Right cardiac atrium (tissue), 5 donors: ENCODE data around the gene EXPH5. TPM values are rescaled to one million over a fixed set of nuclear protein-coding genes. Genes with fewer than 3 reads are reported as not detected.
"Not testable (repeated sequence)": the region's sequence is repeated elsewhere in the genome, so short reads cannot be mapped to it uniquely, and the experiment has no call there.

Source experiments
- ATAC-seq, 2 donors: fragments of 200-7000 bp; cut with Tn5 transposase; one replicate each; pipeline versions ENCODE4 v1.8.0 to v1.9.1; 2020; ENCODE audit warnings: moderate library complexity in 2 of 2, mild to moderate bottlenecking in 1 of 2
- DNase-seq, 3 donors: peaks; one replicate each; pipeline ENCODE4 v3.0.0-alpha.2; 2020
- H3K27ac ChIP-seq: one replicate; pipeline ENCODE4 v1.5.1; 2013; ENCODE audit warnings: mild to moderate bottlenecking, low read length, control low read depth, moderate library complexity
- H3K27me3 ChIP-seq: one replicate; pipeline ENCODE4 v1.6.1; 2013; ENCODE audit not compliant: control insufficient read depth, insufficient read depth
- H3K4me1 ChIP-seq: one replicate; pipeline ENCODE4 v1.6.1; 2013; ENCODE audit warnings: low read length; ENCODE audit not compliant: control insufficient read depth, insufficient read depth
- H3K4me3 ChIP-seq: one replicate; pipeline ENCODE4 v1.5.1; 2013; ENCODE audit warnings: low read length, control low read depth
- H3K9me3 ChIP-seq: one replicate; pipeline ENCODE4 v1.6.1; 2013; ENCODE audit warnings: low read length; ENCODE audit not compliant: control insufficient read depth
- WGBS: extraction: QIAGEN DNeasy Blood & Tissue Kit; methylation state at CpG from one replicate; pipeline ENCODE4 v1.1.7; 2013; 5-methylcytosine and 5-hydroxymethylcytosine counted together
- intact Hi-C, 4 donors: fragments of 100-400 bp; cut with DNase I; formaldehyde crosslinking; loops; one replicate each; pipeline versions ENCODE4 v1.11.0 to v1.14.0; 2022 to 2023
- long read RNA-seq, 4 donors: library from polyadenylated mRNA; unstranded; transcript quantifications; one replicate each; pipeline ENCODE4 v2.0.0, GENCODE V29; 2020 to 2021
- polyA plus RNA-seq: library from polyadenylated mRNA; stranded (reverse); fragments of 200-250 nt; gene quantifications from one replicate; pipeline ENCODE4 v1.2.3, GENCODE V29; 2013
- total RNA-seq, 4 donors: library from RNA; stranded (reverse); fragmentation: NEBNext Ultra II Directional; extraction: Animal tissue kit (Norgen Biotek cat#: 25700); gene quantifications; one replicate each; pipeline ENCODE4 v1.2.1, GENCODE V29; 2021
- donor health status: healthy with polysubstance abuse.
- donor health status: DM: no; HTN: yes; CAD: no.
- donor health status: DM: no; HTN: no; CAD: no.
- donor health status: DM: no; HTN: yes; CAD: no; lungs with severe emphysema.
- donor health status: DM: yes; HTN: yes; CAD: no.

Gene EXPH5
- 1 to 10 TPM; 1.8 to 5.0 (median 2.4) TPM for total RNA-seq
- 0.41 TPM for polyA plus RNA-seq
- long read RNA-seq, donor 1, full-length matches to known transcripts = 1 of 3 reads
- long read RNA-seq, donor 1, partial matches to known transcripts = 0 of 3 reads
- long read RNA-seq, donor 1, other reads (novel, unspliced or antisense) = 2 of 3 reads
- long read RNA-seq, donor 2 = 0 reads
- long read RNA-seq, donor 3, full-length matches to known transcripts = 3 of 9 reads
- long read RNA-seq, donor 3, partial matches to known transcripts = 1 of 9 reads
- long read RNA-seq, donor 3, other reads (novel, unspliced or antisense) = 5 of 9 reads
- long read RNA-seq, donor 4 = 0 reads

GRCh38 chr11:108593214-108593922 is at the start of gene EXPH5:
Gene EXPH5 (minus strand): TSS chr11:108593768. CDS start chr11:108593536, 232 bp downstream.
- intact Hi-C loops = no loop called here
- Histone ChIP-seq H3K9me3 (no peaks in the 10 kb centered on the region), H3K27ac (no peak within 1 kb of the TSS), H3K27me3 (no peaks in the 10 kb centered on the region), H3K4me1 (peaks cover 2% of the 10 kb centered on the region), H3K4me3 (peak within 1 kb of the TSS; percentile 88)
- DNase-seq = peak; percentile 87 to 94 (median 93)
- peak; percentile 99 for ATAC-seq
- WGBS = under 1% methylated on average over 37 of the region's 37 CpGs

DNA sequence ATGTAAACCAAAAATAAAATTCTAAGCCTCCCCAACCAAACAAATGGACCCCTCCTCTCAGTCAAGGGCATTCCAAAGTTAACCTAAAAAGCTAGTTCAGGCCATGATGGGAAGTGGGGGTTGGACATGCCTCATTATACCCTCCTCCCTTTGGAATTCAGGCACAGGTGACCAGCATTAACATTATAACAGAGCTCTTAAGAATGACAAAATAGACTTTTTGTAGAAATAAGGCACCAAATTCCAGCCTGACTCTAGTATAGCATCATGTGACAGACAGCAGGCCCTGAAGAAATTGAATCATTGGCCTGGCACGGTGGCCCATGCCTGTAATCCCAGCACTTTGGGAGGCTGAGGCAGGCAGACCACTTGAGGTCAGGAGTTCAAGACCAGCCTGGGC is 48.2 kb upstream of the EXPH5 start:
- not testable (repeated sequence) for H3K4me3 ChIP-seq, H3K9me3 ChIP-seq, H3K4me1 ChIP-seq, ATAC-seq, H3K27me3 ChIP-seq, H3K27ac ChIP-seq, DNase-seq
- intact Hi-C loops = loop anchor here in 1 of 4 donors (10.0 kb wide), 1 partner anchor 147 kb away; the partner anchor contains the start of gene POGLUT3
- 71% methylated on average over 1 of the region's 1 CpG for WGBS

GRCh38 chr11:108639146-108639545 is 45.6 kb upstream of the EXPH5 start:
- no peak for ATAC-seq
- Histone ChIP-seq H3K27ac (no peak overlapping the region), H3K4me3 (no peak overlapping the region), H3K27me3 (no peaks in the 10 kb centered on the region), H3K4me1 (no peaks in the 10 kb centered on the region), H3K9me3 (no peaks in the 10 kb centered on the region)
- intact Hi-C loops = no loop called here
- 89% methylated on average over 1 of the region's 1 CpG for WGBS
- DNase-seq = no peak

DNA sequence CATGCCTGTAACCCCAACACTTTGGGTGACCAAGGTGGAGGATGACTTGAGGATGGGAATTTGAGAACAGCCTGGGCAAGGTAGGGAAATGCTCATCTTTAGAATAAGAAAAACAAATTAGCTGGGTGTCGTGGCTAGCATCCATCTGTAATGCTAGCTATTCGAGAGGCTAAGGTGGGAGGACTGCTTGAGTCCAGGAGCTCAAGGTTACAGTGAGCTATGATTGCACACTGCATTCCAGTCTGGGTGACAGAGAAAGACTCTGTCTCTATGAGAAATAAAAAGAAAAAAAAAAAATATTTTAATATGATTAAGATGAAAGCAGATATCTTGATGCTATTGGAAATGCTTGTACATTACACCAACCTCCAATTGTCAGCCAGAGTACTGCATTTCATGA is 42.7 kb upstream of the EXPH5 start:
- Histone ChIP-seq H3K27ac (no peak overlapping the region), H3K4me1 (no peaks in the 10 kb centered on the region), H3K4me3 (no peak overlapping the region), H3K27me3 (no peaks in the 10 kb centered on the region), H3K9me3 (no peaks in the 10 kb centered on the region)
- intact Hi-C loops = no loop called here
- DNase-seq = no peak
- no peak for ATAC-seq
- 73% methylated on average over 2 of the region's 2 CpGs for WGBS

DNA sequence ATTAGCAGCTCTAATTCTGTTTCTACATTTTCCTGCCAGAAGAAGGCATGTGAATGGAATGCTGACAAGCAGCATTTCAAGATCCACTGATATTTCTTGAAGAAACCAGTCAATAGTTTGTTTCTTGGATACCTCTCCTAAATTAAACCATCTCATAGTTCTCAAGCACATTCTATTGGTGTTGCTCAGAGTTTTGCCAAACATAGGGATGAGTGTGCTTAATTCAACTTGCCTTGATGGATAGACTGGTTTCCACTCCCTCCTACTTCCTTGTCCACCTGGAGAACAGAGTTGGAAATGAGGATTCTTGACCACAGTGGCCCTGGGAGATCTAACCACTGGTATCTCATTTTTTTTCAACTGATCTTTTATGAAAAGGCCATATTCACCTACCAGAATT is 41.5 kb upstream of the EXPH5 start:
- H3K27me3 ChIP-seq = no peaks in the 10 kb centered on the region
- no peaks in the 10 kb centered on the region for H3K4me1 ChIP-seq
- H3K27ac ChIP-seq = no peak overlapping the region
- DNase-seq = no peak
- no peaks in the 10 kb centered on the region for H3K9me3 ChIP-seq
- intact Hi-C loops = no loop called here
- no peak overlapping the region for H3K4me3 ChIP-seq
- ATAC-seq = no peak

GRCh38 chr11:108632041-108632704 is 38.6 kb upstream of the EXPH5 start:
- H3K9me3 ChIP-seq = no peaks in the 10 kb centered on the region
- no peak overlapping the region for H3K27ac ChIP-seq
- 58% methylated on average over 2 of the region's 2 CpGs for WGBS
- no peaks in the 10 kb centered on the region for H3K4me1 ChIP-seq
- no peak overlapping the region for H3K4me3 ChIP-seq
- intact Hi-C loops = no loop called here
- H3K27me3 ChIP-seq = no peaks in the 10 kb centered on the region
- DNase-seq = no peak
- no peak for ATAC-seq

GRCh38 chr11:108629274-108629673 is 35.7 kb upstream of the EXPH5 start:
- intact Hi-C loops = no loop called here
- H3K4me1 ChIP-seq = no peaks in the 10 kb centered on the region
- WGBS = 75% methylated on average over 3 of the region's 3 CpGs

DNA sequence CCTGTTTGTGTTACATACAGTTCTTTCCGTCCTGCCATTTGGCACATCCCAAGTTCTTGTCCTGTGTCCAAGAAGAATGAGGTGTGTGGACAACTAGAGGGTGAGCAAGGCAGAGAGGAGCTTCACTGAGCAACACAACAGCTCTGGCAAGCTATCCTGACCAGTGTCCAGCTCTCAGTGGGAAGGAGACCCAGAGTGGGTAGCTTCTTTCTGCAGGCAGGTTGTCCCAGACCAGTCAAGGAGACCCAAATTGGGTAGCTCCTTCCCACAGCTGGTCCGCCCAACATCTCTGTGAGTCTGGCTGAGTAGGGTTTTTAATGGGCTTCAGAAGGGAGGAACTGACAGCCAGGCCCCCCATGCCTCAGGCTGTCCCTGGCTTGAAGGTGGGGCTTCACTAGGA is 35.2 kb upstream of the EXPH5 start:
- H3K4me3 ChIP-seq = no peak overlapping the region
- ATAC-seq = no peak
- no peak for DNase-seq
- WGBS = 91% methylated on average over 2 of the region's 2 CpGs
- no peaks in the 10 kb centered on the region for H3K27me3 ChIP-seq
- H3K9me3 ChIP-seq = no peaks in the 10 kb centered on the region
- no peaks in the 10 kb centered on the region for H3K4me1 ChIP-seq
- intact Hi-C loops = no loop called here
- no peak overlapping the region for H3K27ac ChIP-seq

More at GRCh38 chr11:108629274-108629673, 35.7 kb upstream of the EXPH5 start:
- ATAC-seq (no peak), DNase-seq (no peak)
- Histone ChIP-seq H3K27ac (no peak overlapping the region), H3K4me3 (no peak overlapping the region), H3K27me3 (no peaks in the 10 kb centered on the region), H3K9me3 (no peaks in the 10 kb centered on the region)

DNA sequence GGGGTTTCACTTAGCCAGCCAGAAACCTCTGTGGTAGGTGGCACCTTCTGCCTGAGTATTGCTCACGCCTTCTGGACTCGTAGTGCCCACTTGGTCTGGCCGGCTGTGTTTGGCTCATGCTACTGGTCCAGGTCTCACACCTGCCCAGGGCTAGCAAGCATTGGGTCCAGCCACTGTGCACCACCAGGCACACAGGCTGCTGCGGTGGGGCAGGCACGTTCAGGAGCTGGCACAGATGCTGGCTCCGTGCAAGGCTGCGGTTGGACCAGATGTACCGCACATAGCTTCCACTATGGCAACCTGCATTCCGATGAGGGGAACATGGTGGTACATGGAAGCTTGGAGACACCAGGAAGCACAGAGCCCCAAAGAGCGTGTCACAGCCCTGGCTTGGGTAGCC is 34.8 kb upstream of the EXPH5 start:
- H3K4me3 ChIP-seq = no peak overlapping the region
- intact Hi-C loops = no loop called here
- no peak overlapping the region for H3K27ac ChIP-seq
- DNase-seq = no peak
- no peaks in the 10 kb centered on the region for H3K9me3 ChIP-seq
- WGBS = 96% methylated on average over 10 of the region's 10 CpGs
- ATAC-seq = no peak
- no peaks in the 10 kb centered on the region for H3K4me1 ChIP-seq
- H3K27me3 ChIP-seq = no peaks in the 10 kb centered on the region

DNA sequence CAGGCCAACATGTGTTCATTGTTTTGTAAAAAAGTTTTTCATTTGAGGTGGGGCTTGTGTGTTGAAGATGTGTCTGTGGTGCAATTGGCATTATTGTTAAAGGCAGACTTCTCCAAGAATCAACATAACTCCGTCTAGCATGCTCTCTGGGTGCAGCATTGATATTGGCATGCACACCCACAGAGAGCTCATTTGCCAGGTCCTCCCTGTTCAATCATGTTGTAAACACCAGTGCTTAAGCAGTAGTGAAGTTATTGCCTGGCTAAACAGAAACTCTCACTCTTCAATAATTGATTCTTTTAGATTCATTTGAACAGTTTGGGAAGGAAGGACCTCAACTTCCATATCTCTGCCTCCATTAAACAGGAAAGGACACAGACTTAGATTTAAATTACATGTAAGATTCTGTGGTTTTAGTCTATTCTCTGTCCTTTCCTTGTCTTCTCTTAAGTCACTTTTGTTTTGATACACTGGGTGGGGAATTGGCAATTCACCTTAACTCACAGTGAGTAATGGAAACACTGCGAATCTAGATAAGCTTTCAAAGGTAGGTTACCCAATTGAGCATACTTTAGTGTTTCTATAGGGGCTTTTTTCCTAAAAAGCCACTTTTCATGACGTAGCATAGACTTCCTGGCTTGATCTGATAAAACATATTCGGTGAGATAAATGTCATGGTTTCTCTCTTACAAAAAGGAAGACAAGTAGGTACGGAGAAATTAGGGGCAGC is 30.8 kb upstream of the EXPH5 start:
- Histone ChIP-seq H3K27me3 (no peaks in the 10 kb centered on the region), H3K4me3 (no peak overlapping the region), H3K9me3 (no peaks in the 10 kb centered on the region), H3K27ac (no peak overlapping the region), H3K4me1 (no peaks in the 10 kb centered on the region)
- DNase-seq (no peak), ATAC-seq (no peak)
- 65% methylated on average over 5 of the region's 5 CpGs for WGBS
- intact Hi-C loops = no loop called here

GRCh38 chr11:108622341-108622740 is 28.8 kb upstream of the EXPH5 start:
- Histone ChIP-seq H3K27ac (no peak overlapping the region), H3K4me1 (no peaks in the 10 kb centered on the region), H3K4me3 (no peak overlapping the region), H3K27me3 (no peaks in the 10 kb centered on the region), H3K9me3 (no peaks in the 10 kb centered on the region)
- DNase-seq (no peak), ATAC-seq (no peak)
- WGBS = 62% methylated on average over 2 of the region's 2 CpGs
- intact Hi-C loops = no loop called here
